Measurements from ENCODE around the gene RLBP1. TPM values are rescaled to one million over a fixed set of nuclear protein-coding genes. Genes with fewer than 3 reads are reported as not detected.
A peak's percentile ranks its signal among the peaks of the same experiment; 100 is the strongest.

RLBP1 gene
- total and polyA plus RNA-seq, 9 of the 15 experiments (the other 6 are each of a cell fraction or from before 2014, with no cell fraction given): 0.05 TPM; not detected in 8

DNA sequence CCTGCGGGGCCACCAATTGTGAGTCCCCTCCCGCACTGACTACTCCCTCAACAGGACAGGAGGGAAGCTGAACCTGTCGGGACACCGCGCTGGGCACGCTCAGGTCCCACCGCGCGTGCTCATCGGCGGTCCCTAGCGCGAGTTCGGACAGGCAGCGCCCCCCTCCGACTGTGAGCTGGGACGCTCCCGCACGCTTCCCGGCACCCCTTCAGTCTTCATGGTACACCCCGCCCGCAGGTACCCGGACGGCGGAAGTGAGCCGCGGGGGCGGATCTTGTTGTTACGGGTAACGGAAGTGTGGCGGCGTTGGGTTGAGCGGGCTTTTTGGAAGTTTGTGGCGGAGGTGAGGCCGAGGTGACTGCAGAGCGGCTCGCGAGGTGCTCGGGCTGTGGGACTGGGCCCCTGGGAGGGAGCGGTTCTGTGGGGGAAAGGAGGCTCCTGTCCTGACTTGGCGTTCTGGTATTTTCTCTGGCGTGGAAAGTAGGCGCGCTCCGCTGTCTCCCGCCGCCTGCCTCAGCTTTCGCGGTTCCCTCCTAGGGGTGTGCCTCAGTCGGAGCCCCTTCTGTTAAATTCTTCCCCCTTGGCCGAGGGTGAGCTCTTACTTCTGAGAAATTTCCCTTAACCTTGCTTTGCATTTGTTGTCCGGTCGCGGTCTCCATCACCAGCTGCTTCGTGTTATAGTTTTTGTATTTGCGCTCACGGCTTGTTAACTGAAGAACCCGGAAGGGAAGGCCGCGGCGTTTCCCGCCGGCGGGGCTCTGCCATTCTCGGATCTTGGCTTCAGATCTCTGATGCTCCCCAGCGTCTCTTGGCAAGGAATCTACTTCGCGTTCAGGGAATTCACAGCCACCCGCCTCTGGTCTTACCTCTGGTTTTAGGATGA, 22.6 kb upstream of the RLBP1 start, which contains the start of gene FANCI (continued):
- TF ChIP-seq, protein P1, sequence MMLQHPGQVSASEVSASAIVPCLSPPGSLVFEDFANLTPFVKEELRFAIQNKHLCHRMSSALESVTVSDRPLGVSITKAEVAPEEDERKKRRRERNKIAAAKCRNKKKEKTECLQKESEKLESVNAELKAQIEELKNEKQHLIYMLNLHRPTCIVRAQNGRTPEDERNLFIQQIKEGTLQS (IDR thresholded peaks at IDR 0.05): no peak
- TF ChIP-seq, protein P1 (CRISPR knock-in tag; conservative IDR thresholded peaks at IDR 0.05): no peak; the same call in none of the 2 replicates
- TF ChIP-seq SRSF9 (IDR thresholded peaks at IDR 0.05; ENCODE audit: borderline replicate concordance, low read depth, low read length) (no peak), NCOR1 (IDR thresholded peaks at IDR 0.05) (no peak), NFIX (CRISPR knock-in tag; IDR thresholded peaks at IDR 0.05; ENCODE audit: low read depth) (no peak), CAMTA2 (CRISPR knock-in tag; conservative IDR thresholded peaks at IDR 0.05) (no peak), ZNF316 (IDR thresholded peaks at IDR 0.05) (no peak), SP2 (IDR thresholded peaks at IDR 0.05; ENCODE audit: extremely low read depth, low read depth, low read length, poor library complexity, severe bottlenecking) (peak; percentile 51), HNRNPUL1 (IDR thresholded peaks at IDR 0.05; ENCODE audit: low read length) (no peak), CBX2 (IDR thresholded peaks at IDR 0.05; ENCODE audit: insufficient read depth, low read length, poor library complexity, severe bottlenecking) (no peak), MTA3 (IDR thresholded peaks at IDR 0.05; ENCODE audit: borderline replicate concordance) (peak; percentile 75; the same call in 1 of the 2 replicates), FOSL1 (tag; conservative IDR thresholded peaks at IDR 0.05) (0 out of 2 replicates have a peak, but pooled peaks have one; percentile 26), EGR1 (conservative IDR thresholded peaks at IDR 0.05) (peak; percentile 86), ZNF217 (CRISPR knock-in tag; IDR thresholded peaks at IDR 0.05) (peak; percentile 91; the same call in 1 of the 2 replicates), RAD51 (IDR thresholded peaks at IDR 0.05; ENCODE audit: borderline replicate concordance, low read depth) (no peak), GABPA (tag; conservative IDR thresholded peaks at IDR 0.05; ENCODE audit: low read depth) (peak; percentile 99), ZSCAN32 (CRISPR knock-in tag; IDR thresholded peaks at IDR 0.05) (no peak)
- TF ChIP-seq, protein P2, sequence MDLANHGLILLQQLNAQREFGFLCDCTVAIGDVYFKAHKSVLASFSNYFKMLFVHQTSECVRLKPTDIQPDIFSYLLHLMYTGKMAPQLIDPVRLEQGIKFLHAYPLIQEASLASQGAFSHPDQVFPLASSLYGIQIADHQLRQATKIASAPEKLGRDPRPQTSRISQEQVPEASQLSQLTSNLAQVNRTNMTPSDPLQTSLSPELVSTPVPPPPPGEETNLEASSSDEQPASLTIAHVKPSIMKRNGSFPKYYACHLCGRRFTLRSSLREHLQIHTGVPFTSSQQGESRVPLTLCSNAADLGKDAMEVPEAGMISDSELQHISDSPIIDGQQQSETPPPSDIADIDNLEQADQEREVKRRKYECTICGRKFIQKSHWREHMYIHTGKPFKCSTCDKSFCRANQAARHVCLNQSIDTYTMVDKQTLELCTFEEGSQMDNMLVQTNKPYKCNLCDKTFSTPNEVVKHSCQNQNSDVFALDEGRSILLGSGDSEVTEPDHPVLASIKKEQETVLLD (IDR thresholded peaks at IDR 0.05): peak; percentile 65
- TF ChIP-seq, protein P3, sequence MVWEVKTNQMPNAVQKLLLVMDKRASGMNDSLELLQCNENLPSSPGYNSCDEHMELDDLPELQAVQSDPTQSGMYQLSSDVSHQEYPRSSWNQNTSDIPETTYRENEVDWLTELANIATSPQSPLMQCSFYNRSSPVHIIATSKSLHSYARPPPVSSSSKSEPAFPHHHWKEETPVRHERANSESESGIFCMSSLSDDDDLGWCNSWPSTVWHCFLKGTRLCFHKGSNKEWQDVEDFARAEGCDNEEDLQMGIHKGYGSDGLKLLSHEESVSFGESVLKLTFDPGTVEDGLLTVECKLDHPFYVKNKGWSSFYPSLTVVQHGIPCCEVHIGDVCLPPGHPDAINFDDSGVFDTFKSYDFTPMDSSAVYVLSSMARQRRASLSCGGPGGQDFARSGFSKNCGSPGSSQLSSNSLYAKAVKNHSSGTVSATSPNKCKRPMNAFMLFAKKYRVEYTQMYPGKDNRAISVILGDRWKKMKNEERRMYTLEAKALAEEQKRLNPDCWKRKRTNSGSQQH (CRISPR knock-in tag; IDR thresholded peaks at IDR 0.05): no peak
- TF ChIP-seq, protein P4, sequence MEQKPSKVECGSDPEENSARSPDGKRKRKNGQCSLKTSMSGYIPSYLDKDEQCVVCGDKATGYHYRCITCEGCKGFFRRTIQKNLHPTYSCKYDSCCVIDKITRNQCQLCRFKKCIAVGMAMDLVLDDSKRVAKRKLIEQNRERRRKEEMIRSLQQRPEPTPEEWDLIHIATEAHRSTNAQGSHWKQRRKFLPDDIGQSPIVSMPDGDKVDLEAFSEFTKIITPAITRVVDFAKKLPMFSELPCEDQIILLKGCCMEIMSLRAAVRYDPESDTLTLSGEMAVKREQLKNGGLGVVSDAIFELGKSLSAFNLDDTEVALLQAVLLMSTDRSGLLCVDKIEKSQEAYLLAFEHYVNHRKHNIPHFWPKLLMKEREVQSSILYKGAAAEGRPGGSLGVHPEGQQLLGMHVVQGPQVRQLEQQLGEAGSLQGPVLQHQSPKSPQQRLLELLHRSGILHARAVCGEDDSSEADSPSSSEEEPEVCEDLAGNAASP (IDR thresholded peaks at IDR 0.05): no peak
- TF ChIP-seq, protein P5, sequence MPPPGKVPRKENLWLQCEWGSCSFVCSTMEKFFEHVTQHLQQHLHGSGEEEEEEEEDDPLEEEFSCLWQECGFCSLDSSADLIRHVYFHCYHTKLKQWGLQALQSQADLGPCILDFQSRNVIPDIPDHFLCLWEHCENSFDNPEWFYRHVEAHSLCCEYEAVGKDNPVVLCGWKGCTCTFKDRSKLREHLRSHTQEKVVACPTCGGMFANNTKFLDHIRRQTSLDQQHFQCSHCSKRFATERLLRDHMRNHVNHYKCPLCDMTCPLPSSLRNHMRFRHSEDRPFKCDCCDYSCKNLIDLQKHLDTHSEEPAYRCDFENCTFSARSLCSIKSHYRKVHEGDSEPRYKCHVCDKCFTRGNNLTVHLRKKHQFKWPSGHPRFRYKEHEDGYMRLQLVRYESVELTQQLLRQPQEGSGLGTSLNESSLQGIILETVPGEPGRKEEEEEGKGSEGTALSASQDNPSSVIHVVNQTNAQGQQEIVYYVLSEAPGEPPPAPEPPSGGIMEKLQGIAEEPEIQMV (tag; conservative IDR thresholded peaks at IDR 0.05; ENCODE audit: low read depth): no peak

Measured in K562 (cell line).